Suprapubic skin (tissue), 4 donors: Measurements from ENCODE around the gene RAB24. TPM values are rescaled to one million over a fixed set of nuclear protein-coding genes. Genes with fewer than 3 reads are reported as not detected.

Source experiments
- DNase-seq, 2 donors: peaks; one replicate each; pipeline ENCODE4 v3.0.0-alpha.2; 2019; ENCODE audit warnings: low spot score in 2 of 2
- H3K27ac ChIP-seq: fragments of 200-600 bp; sonication (generic); one replicate; pipeline ENCODE4 v1.5.1; 2019
- H3K27me3 ChIP-seq: fragments of 200-600 bp; sonication (generic); one replicate; pipeline ENCODE4 v1.5.1; 2019
- H3K36me3 ChIP-seq: fragments of 200-600 bp; sonication (generic); one replicate; pipeline ENCODE4 v1.5.1; 2019
- H3K4me1 ChIP-seq: fragments of 200-600 bp; sonication (generic); one replicate; pipeline ENCODE4 v1.5.1; 2019
- H3K4me3 ChIP-seq: fragments of 200-600 bp; sonication (generic); one replicate; pipeline ENCODE4 v1.5.1; 2019; ENCODE audit warnings: mild to moderate bottlenecking
- H3K9me3 ChIP-seq: fragments of 200-600 bp; sonication (generic); one replicate; pipeline ENCODE4 v1.5.1; 2019
- CTCF ChIP-seq, 2 donors: fragments of 200-600 bp in 1 of 2; fragments of 450-650 bp in 1 of 2; sonication (generic) in 1 of 2; IDR thresholded peaks; one replicate each; pipeline ENCODE4 v1.5.1; 2016 to 2019; ENCODE audit warnings: antibody characterized with exemption in 2 of 2, mild to moderate bottlenecking in 1 of 2, moderate library complexity in 1 of 2
- EP300 ChIP-seq: sonication (generic); formaldehyde crosslinking; IDR thresholded peaks from one replicate; pipeline ENCODE4 v1.6.1; 2017; ENCODE audit warnings: antibody characterized with exemption
- POLR2A ChIP-seq, 2 donors: fragments of 450-650 bp; IDR thresholded peaks; one replicate each; pipeline ENCODE4 v1.6.1; 2017; ENCODE audit warnings: antibody characterized with exemption in 2 of 2, mild to moderate bottlenecking in 2 of 2, moderate library complexity in 2 of 2
- POLR2AphosphoS5 ChIP-seq, 3 donors: sonication (generic); formaldehyde crosslinking; IDR thresholded peaks; one replicate each; pipeline ENCODE4 v1.6.1; 2017; ENCODE audit warnings: antibody characterized with exemption in 3 of 3
- WGBS: methylation state at CpG from one replicate; pipeline ENCODE4 v1.1.5; 2018; 5-methylcytosine and 5-hydroxymethylcytosine counted together
- total RNA-seq, 4 donors: library from RNA; depleted of rRNA; stranded (reverse); fragments of >200 nt; gene quantifications; one replicate each; pipeline ENCODE4 v1.1.0, GENCODE V29; 2016

Gene RAB24
- total RNA-seq, 4 donors from 2014 or later, result 36.7 to 70.1 (median 43.3) TPM

GRCh38 chr5:177325868-177326381 is 22.4 kb upstream of the RAB24 start:
- no peak overlapping the region for H3K27ac ChIP-seq
- H3K36me3 ChIP-seq, result peaks cover 19% of the 10 kb centered on the region
- no peak for DNase-seq
- H3K9me3 ChIP-seq, result no peaks in the 10 kb centered on the region
- 80% methylated on average over 1 of the region's 1 CpG for WGBS
- no peak overlapping the region for H3K4me3 ChIP-seq
- no peaks in the 10 kb centered on the region for H3K27me3 ChIP-seq
- no peak for TF ChIP-seq POLR2AphosphoS5 (IDR thresholded peaks at IDR 0.05)
- TF ChIP-seq EP300, result no peak
- no peak for TF ChIP-seq CTCF (IDR thresholded peaks at IDR 0.05)
- no peak for TF ChIP-seq POLR2A (IDR thresholded peaks at IDR 0.05)
- H3K4me1 ChIP-seq, result peaks cover 4% of the 10 kb centered on the region

- Histone ChIP-seq H3K4me3 (no peak overlapping the region), H3K27me3 (no peaks in the 10 kb centered on the region), H3K9me3 (no peaks in the 10 kb centered on the region), H3K4me1 (peaks cover 3% of the 10 kb centered on the region), H3K27ac (no peak overlapping the region), H3K36me3 (no peaks in the 10 kb centered on the region)
- TF ChIP-seq POLR2A (IDR thresholded peaks at IDR 0.05) (no peak), EP300 (no peak), CTCF (IDR thresholded peaks at IDR 0.05) (no peak), POLR2AphosphoS5 (IDR thresholded peaks at IDR 0.05) (no peak)
- WGBS, result 89% methylated on average over 7 of the region's 7 CpGs
- no peak for DNase-seq
Measured at GRCh38 chr5:177320879-177321278, 17.4 kb upstream of the RAB24 start.

- Histone ChIP-seq H3K27me3 (no peaks in the 10 kb centered on the region), H3K4me1 (peaks cover 3% of the 10 kb centered on the region), H3K4me3 (no peak overlapping the region), H3K9me3 (no peaks in the 10 kb centered on the region), H3K36me3 (no peaks in the 10 kb centered on the region), H3K27ac (no peak overlapping the region)
- 95% methylated on average over 7 of the region's 14 CpGs for WGBS
- no peak for TF ChIP-seq CTCF (IDR thresholded peaks at IDR 0.05)
- TF ChIP-seq POLR2A (IDR thresholded peaks at IDR 0.05), result no peak
- TF ChIP-seq EP300, result no peak
- no peak for TF ChIP-seq POLR2AphosphoS5 (IDR thresholded peaks at IDR 0.05)
- no peak for DNase-seq
Measured at GRCh38 chr5:177319913-177320588, 16.5 kb upstream of the RAB24 start.

GRCh38 chr5:177317959-177318377 is 14.4 kb upstream of the RAB24 start:
- no peak overlapping the region for H3K4me3 ChIP-seq
- WGBS, result 33% methylated on average over 7 of the region's 7 CpGs
- H3K36me3 ChIP-seq, result no peaks in the 10 kb centered on the region
- no peaks in the 10 kb centered on the region for H3K9me3 ChIP-seq
- H3K27me3 ChIP-seq, result no peaks in the 10 kb centered on the region
- peaks cover 3% of the 10 kb centered on the region for H3K4me1 ChIP-seq
- no peak for DNase-seq
- TF ChIP-seq CTCF (IDR thresholded peaks at IDR 0.05), result peak; percentile 76 to 82
- no peak for TF ChIP-seq POLR2AphosphoS5 (IDR thresholded peaks at IDR 0.05)
- no peak overlapping the region for H3K27ac ChIP-seq

GRCh38 chr5:177316005-177316404 is 12.5 kb upstream of the RAB24 start:
- 100% methylated on average over 3 of the region's 3 CpGs for WGBS
- Histone ChIP-seq H3K27ac (no peak overlapping the region), H3K9me3 (no peaks in the 10 kb centered on the region), H3K27me3 (no peaks in the 10 kb centered on the region), H3K36me3 (no peaks in the 10 kb centered on the region), H3K4me3 (no peak overlapping the region), H3K4me1 (peaks cover 21% of the 10 kb centered on the region)
- TF ChIP-seq CTCF (IDR thresholded peaks at IDR 0.05), result no peak
- no peak for TF ChIP-seq EP300
- TF ChIP-seq POLR2AphosphoS5 (IDR thresholded peaks at IDR 0.05), result no peak
- no peak for TF ChIP-seq POLR2A (IDR thresholded peaks at IDR 0.05)
- no peak for DNase-seq
